Measurements from ENCODE around the gene SDK1.

- no peak for TF ChIP-seq CTCF (IDR thresholded peaks at IDR 0.05; ENCODE audit: low read depth, low read length, missing input control)
- no peak for TF ChIP-seq ATF3 (IDR thresholded peaks at IDR 0.05)
- no peak for TF ChIP-seq TAF1 (conservative IDR thresholded peaks at IDR 0.05)
- no peak for TF ChIP-seq HNF4A (conservative IDR thresholded peaks at IDR 0.05)
- TF ChIP-seq, protein P1, sequence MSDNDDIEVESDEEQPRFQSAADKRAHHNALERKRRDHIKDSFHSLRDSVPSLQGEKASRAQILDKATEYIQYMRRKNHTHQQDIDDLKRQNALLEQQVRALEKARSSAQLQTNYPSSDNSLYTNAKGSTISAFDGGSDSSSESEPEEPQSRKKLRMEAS (IDR thresholded peaks at IDR 0.05) = no peak
Observed at GRCh38 chr7:4045450-4045849, 744.4 kb downstream of the SDK1 start.

Measured in liver (tissue), 3 donors.